ENCODE measurements around the gene REPIN1.
A peak's percentile ranks its signal among the peaks of the same experiment; 100 is the strongest.

REPIN1 gene

GRCh38 chr7:150337659-150338081 lies 31.0 kb upstream of the REPIN1 start:
- TF ChIP-seq CTCF (conservative IDR thresholded peaks at IDR 0.05; ENCODE audit: low read depth, low read length) = no peak
- no peak for DNase-seq (ENCODE audit: low read depth)
- H3K4me3 ChIP-seq (ENCODE audit: low read length) = no peak overlapping the region

- no peak for DNase-seq (ENCODE audit: low read depth)
- peak overlapping the region; percentile 72 for H3K4me3 ChIP-seq (ENCODE audit: low read length)
- TF ChIP-seq CTCF (conservative IDR thresholded peaks at IDR 0.05; ENCODE audit: low read depth, low read length) = no peak
Observed at GRCh38 chr7:150338166-150338829, 30.3 kb upstream of the REPIN1 start.

- no peak for DNase-seq (ENCODE audit: low read depth)
- TF ChIP-seq CTCF (conservative IDR thresholded peaks at IDR 0.05; ENCODE audit: low read depth, low read length) = peak; percentile 12
- H3K4me3 ChIP-seq (ENCODE audit: low read length) = peak overlapping the region; percentile 72
Observed at GRCh38 chr7:150339409-150339809, 29.2 kb upstream of the REPIN1 start.

- no peak for TF ChIP-seq CTCF (conservative IDR thresholded peaks at IDR 0.05; ENCODE audit: low read depth, low read length)
- DNase-seq (ENCODE audit: low read depth) = no peak
- peak overlapping the region; percentile 72 for H3K4me3 ChIP-seq (ENCODE audit: low read length)
Observed at GRCh38 chr7:150340024-150340749, 28.4 kb upstream of the REPIN1 start.

GRCh38 chr7:150340875-150341262 lies 27.8 kb upstream of the REPIN1 start:
- no peak for TF ChIP-seq CTCF (conservative IDR thresholded peaks at IDR 0.05; ENCODE audit: low read depth, low read length)
- no peak for DNase-seq (ENCODE audit: low read depth)
- peak overlapping the region; percentile 72 for H3K4me3 ChIP-seq (ENCODE audit: low read length)

GRCh38 chr7:150341263-150342120 lies 27.1 kb upstream of the REPIN1 start, which contains the start of gene RARRES2:
Gene RARRES2 (minus strand): TSS chr7:150341629. CDS start chr7:150340609, 1,020 bp downstream.
- peak within 1 kb of the TSS; percentile 72 for H3K4me3 ChIP-seq (ENCODE audit: low read length)
- no peak for DNase-seq (ENCODE audit: low read depth)
- no peak for TF ChIP-seq CTCF (conservative IDR thresholded peaks at IDR 0.05; ENCODE audit: low read depth, low read length)

Measured in retinal pigment epithelial cell (primary cell).